Measurements from ENCODE around the gene NUMA1. TPM values are rescaled to one million over a fixed set of nuclear protein-coding genes. Genes with fewer than 3 reads are reported as not detected.

NUMA1 gene
- total and polyA plus RNA-seq, 2 of the 13 experiments (the other 11 are each of a cell fraction or from before 2014, with no cell fraction given): 57.3 to 60.2 TPM

GRCh38 chr11:72080326-72081183, at the start of gene NUMA1, which contains the start of gene LRRC51 (continued):
- TF ChIP-seq, protein P1, sequence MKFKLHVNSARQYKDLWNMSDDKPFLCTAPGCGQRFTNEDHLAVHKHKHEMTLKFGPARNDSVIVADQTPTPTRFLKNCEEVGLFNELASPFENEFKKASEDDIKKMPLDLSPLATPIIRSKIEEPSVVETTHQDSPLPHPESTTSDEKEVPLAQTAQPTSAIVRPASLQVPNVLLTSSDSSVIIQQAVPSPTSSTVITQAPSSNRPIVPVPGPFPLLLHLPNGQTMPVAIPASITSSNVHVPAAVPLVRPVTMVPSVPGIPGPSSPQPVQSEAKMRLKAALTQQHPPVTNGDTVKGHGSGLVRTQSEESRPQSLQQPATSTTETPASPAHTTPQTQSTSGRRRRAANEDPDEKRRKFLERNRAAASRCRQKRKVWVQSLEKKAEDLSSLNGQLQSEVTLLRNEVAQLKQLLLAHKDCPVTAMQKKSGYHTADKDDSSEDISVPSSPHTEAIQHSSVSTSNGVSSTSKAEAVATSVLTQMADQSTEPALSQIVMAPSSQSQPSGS (CRISPR knock-in tag; IDR thresholded peaks at IDR 0.05): peak; percentile 49
- no peak for TF ChIP-seq SYNCRIP (IDR thresholded peaks at IDR 0.05; ENCODE audit: insufficient read depth, low read depth, low read length)
- TF ChIP-seq NFATC3 (CRISPR knock-in tag; IDR thresholded peaks at IDR 0.05): no peak
- TF ChIP-seq ZNF510 (CRISPR knock-in tag; IDR thresholded peaks at IDR 0.05; ENCODE audit: low read depth): no peak
- no peak for TF ChIP-seq ONECUT2 (CRISPR knock-in tag; IDR thresholded peaks at IDR 0.05)
- TF ChIP-seq SOX5 (CRISPR knock-in tag; IDR thresholded peaks at IDR 0.05; ENCODE audit: borderline replicate concordance): peak; percentile 35; the same call in 1 of the 2 replicates
- TF ChIP-seq, protein P2, sequence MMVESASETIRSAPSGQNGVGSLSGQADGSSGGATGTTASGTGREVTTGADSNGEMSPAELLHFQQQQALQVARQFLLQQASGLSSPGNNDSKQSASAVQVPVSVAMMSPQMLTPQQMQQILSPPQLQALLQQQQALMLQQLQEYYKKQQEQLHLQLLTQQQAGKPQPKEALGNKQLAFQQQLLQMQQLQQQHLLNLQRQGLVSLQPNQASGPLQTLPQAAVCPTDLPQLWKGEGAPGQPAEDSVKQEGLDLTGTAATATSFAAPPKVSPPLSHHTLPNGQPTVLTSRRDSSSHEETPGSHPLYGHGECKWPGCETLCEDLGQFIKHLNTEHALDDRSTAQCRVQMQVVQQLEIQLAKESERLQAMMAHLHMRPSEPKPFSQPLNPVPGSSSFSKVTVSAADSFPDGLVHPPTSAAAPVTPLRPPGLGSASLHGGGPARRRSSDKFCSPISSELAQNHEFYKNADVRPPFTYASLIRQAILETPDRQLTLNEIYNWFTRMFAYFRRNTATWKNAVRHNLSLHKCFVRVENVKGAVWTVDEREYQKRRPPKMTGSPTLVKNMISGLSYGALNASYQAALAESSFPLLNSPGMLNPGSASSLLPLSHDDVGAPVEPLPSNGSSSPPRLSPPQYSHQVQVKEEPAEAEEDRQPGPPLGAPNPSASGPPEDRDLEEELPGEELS (CRISPR knock-in tag; IDR thresholded peaks at IDR 0.05): peak; percentile 68
- TF ChIP-seq ZNF124 (CRISPR knock-in tag; IDR thresholded peaks at IDR 0.05): peak; percentile 75; the same call in 1 of the 2 replicates
- TF ChIP-seq, protein P3, sequence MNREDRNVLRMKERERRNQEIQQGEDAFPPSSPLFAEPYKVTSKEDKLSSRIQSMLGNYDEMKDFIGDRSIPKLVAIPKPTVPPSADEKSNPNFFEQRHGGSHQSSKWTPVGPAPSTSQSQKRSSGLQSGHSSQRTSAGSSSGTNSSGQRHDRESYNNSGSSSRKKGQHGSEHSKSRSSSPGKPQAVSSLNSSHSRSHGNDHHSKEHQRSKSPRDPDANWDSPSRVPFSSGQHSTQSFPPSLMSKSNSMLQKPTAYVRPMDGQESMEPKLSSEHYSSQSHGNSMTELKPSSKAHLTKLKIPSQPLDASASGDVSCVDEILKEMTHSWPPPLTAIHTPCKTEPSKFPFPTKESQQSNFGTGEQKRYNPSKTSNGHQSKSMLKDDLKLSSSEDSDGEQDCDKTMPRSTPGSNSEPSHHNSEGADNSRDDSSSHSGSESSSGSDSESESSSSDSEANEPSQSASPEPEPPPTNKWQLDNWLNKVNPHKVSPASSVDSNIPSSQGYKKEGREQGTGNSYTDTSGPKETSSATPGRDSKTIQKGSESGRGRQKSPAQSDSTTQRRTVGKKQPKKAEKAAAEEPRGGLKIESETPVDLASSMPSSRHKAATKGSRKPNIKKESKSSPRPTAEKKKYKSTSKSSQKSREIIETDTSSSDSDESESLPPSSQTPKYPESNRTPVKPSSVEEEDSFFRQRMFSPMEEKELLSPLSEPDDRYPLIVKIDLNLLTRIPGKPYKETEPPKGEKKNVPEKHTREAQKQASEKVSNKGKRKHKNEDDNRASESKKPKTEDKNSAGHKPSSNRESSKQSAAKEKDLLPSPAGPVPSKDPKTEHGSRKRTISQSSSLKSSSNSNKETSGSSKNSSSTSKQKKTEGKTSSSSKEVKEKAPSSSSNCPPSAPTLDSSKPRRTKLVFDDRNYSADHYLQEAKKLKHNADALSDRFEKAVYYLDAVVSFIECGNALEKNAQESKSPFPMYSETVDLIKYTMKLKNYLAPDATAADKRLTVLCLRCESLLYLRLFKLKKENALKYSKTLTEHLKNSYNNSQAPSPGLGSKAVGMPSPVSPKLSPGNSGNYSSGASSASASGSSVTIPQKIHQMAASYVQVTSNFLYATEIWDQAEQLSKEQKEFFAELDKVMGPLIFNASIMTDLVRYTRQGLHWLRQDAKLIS (CRISPR knock-in tag; IDR thresholded peaks at IDR 0.05): no peak
- TF ChIP-seq FOXK2 (IDR thresholded peaks at IDR 0.05): peak; percentile 76
- no peak for TF ChIP-seq ZNF549 (CRISPR knock-in tag; IDR thresholded peaks at IDR 0.05)
- TF ChIP-seq PLRG1 (conservative IDR thresholded peaks at IDR 0.05): no peak
- TF ChIP-seq NCOR1 (IDR thresholded peaks at IDR 0.05; ENCODE audit: borderline replicate concordance, low read length): no peak; the same call in 1 of the 2 replicates
- no peak for TF ChIP-seq FIP1L1 (IDR thresholded peaks at IDR 0.05; ENCODE audit: borderline replicate concordance, insufficient read depth, low read depth, low read length)
- peak; percentile 50; the same call in 1 of the 2 replicates for TF ChIP-seq MIER3 (CRISPR knock-in tag; IDR thresholded peaks at IDR 0.05; ENCODE audit: borderline replicate concordance)
- TF ChIP-seq LBX2 (CRISPR knock-in tag; IDR thresholded peaks at IDR 0.05; ENCODE audit: borderline replicate concordance): no peak
- TF ChIP-seq, protein P4, sequence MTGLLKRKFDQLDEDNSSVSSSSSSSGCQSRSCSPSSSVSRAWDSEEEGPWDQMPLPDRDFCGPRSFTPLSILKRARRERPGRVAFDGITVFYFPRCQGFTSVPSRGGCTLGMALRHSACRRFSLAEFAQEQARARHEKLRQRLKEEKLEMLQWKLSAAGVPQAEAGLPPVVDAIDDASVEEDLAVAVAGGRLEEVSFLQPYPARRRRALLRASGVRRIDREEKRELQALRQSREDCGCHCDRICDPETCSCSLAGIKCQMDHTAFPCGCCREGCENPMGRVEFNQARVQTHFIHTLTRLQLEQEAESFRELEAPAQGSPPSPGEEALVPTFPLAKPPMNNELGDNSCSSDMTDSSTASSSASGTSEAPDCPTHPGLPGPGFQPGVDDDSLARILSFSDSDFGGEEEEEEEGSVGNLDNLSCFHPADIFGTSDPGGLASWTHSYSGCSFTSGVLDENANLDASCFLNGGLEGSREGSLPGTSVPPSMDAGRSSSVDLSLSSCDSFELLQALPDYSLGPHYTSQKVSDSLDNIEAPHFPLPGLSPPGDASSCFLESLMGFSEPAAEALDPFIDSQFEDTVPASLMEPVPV (CRISPR knock-in tag; IDR thresholded peaks at IDR 0.05): no peak
- TF ChIP-seq TIGD3 (CRISPR knock-in tag; IDR thresholded peaks at IDR 0.05; ENCODE audit: borderline replicate concordance): 0 out of 2 replicates have a peak, but pooled peaks have one; percentile 23
